ENCODE measurements around the gene MRTO4.

- no peak for TF ChIP-seq CTCF (conservative IDR thresholded peaks at IDR 0.05; ENCODE audit: low read length)
- TF ChIP-seq EZH2phosphoT487 (IDR thresholded peaks at IDR 0.05; ENCODE audit: borderline replicate concordance, low read depth, low read length) = no peak
Observed at GRCh38 chr1:19213580-19213979, 38.0 kb upstream of the MRTO4 start.
